GM18870 (cell line): ENCODE data around the gene STARD3NL.

Experiments used
- ATAC-seq: cut with Tn5 transposase; IDR thresholded peaks from one replicate; pipeline ENCODE4 v1.9.1; 2021; ENCODE audit warnings: moderate library complexity; ENCODE audit not compliant: unreplicated experiment

Gene STARD3NL

GRCh38 chr7:38181111-38181510 lies 3.1 kb downstream of the STARD3NL start:
- ATAC-seq: no peak

GRCh38 chr7:38182450-38182849 lies 4.4 kb downstream of the STARD3NL start:
- no peak for ATAC-seq

- ATAC-seq: no peak
Measured at GRCh38 chr7:38185395-38186307, 7.6 kb downstream of the STARD3NL start.

GRCh38 chr7:38186593-38187314 lies 8.7 kb downstream of the STARD3NL start:
- no peak for ATAC-seq

- peak; percentile 87 for ATAC-seq
Measured at GRCh38 chr7:38187794-38188440, 9.9 kb downstream of the STARD3NL start.

GRCh38 chr7:38189231-38189938 lies 11.3 kb downstream of the STARD3NL start:
- no peak for ATAC-seq

- ATAC-seq: no peak
Measured at GRCh38 chr7:38190011-38190410, 12.0 kb downstream of the STARD3NL start.

GRCh38 chr7:38191791-38192190 lies 13.7 kb downstream of the STARD3NL start:
- no peak for ATAC-seq

GRCh38 chr7:38192327-38192726 lies 14.3 kb downstream of the STARD3NL start:
- no peak for ATAC-seq

GRCh38 chr7:38195804-38196595 lies 18.0 kb downstream of the STARD3NL start:
- ATAC-seq: no peak

- ATAC-seq: no peak
Measured at GRCh38 chr7:38198366-38198765, 20.3 kb downstream of the STARD3NL start.

GRCh38 chr7:38199154-38199553 lies 21.1 kb downstream of the STARD3NL start:
- ATAC-seq: no peak

- ATAC-seq: no peak
Measured at GRCh38 chr7:38199782-38200181, 21.7 kb downstream of the STARD3NL start.

GRCh38 chr7:38206071-38206470 lies 28.0 kb downstream of the STARD3NL start:
- ATAC-seq: no peak

- ATAC-seq: no peak
Measured at GRCh38 chr7:38207843-38208242, 29.8 kb downstream of the STARD3NL start.

GRCh38 chr7:38211486-38211885 lies 33.4 kb downstream of the STARD3NL start:
- ATAC-seq: no peak

GRCh38 chr7:38211940-38212339 lies 33.9 kb downstream of the STARD3NL start:
- no peak for ATAC-seq

GRCh38 chr7:38215115-38215514 lies 37.1 kb downstream of the STARD3NL start:
- ATAC-seq: no peak

GRCh38 chr7:38215735-38216670 lies 38.0 kb downstream of the STARD3NL start:
- peak; percentile 82 for ATAC-seq
